Hematopoietic multipotent progenitor cell treated with erythropoietin and hydrocortisone succinate and interleukin-3 and kit ligand, for 8 days (in vitro differentiated cells): ENCODE data around the gene APOBEC3F.
"Not testable (repeated sequence)": the region's sequence is repeated elsewhere in the genome, so short reads cannot be mapped to it uniquely, and the experiment has no call there.

ENCODE experiments used
- DNase-seq: peaks from one replicate; pipeline ENCODE4 v3.0.0-alpha.2; 2015

APOBEC3F gene

GRCh38 chr22:39076155-39077025 lies 35.7 kb downstream of the APOBEC3F start:
- not testable (repeated sequence) for DNase-seq

DNA sequence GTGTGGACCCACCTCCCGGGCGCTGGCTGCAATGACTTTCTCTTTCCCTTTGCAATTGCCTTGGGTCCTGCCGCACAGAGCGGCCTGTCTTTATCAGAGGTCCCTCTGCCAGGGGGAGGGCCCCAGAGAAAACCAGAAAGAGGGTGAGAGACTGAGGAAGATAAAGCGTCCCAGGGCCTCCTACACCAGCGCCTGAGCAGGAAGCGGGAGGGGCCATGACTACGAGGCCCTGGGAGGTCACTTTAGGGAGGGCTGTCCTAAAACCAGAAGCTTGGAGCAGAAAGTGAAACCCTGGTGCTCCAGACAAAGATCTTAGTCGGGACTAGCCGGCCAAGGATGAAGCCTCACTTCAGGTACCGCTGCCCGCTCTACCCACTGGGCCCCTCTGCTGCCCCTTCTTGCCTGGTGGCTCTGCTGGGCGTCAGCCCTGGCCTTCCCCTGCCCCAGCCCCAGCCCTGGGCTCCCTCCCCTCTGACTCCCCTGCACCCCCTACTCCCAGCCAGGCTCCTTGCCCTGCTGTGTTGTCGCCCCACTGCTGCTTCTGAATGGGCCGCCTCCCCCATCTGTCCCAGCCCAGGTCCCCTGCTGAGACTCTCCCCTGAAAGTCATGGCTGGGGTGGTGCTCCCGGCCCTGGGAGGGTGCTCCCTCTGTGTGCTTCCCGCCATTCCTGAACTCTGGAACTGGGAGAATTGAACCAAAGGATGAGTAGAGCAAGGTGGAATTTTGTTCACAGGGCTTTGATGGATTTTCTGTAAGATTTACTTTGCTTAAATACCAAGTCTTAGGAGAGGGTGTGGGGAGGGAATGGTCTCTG lies 36.6 kb downstream of the APOBEC3F start, which contains the start of gene APOBEC3G:
APOBEC3G (plus strand) TSS at position 250 of the 815 bp plus-strand sequence; CDS start at position 337, 87 bp downstream.
- peak; percentile 93 for DNase-seq

- peak; percentile 10 for DNase-seq
These were observed 37.2 kb downstream of the APOBEC3F start for GRCh38 chr22:39077912-39078311.

DNA sequence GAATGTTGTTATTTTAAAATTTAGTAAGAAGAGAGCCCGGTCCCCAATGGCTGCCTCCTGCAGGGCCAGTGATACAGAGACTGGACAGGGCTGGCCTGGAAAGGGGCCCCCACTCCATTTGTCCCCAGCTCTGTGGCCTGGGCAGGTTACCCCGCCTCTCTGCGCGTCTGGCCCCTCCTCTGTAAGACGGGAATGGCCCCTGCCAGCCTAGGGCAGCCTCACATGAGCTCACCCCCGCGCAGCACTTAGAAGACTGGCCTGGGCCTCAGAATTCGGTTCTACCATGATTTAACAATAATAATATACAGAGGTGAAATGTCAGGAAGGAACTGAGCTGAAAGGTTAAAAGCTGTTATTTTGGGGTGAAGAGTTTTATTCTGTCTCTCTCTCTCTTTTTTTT lies 37.7 kb downstream of the APOBEC3F start:
- no peak for DNase-seq

GRCh38 chr22:39079054-39079637 lies 38.5 kb downstream of the APOBEC3F start:
- DNase-seq: not testable (repeated sequence)

DNA sequence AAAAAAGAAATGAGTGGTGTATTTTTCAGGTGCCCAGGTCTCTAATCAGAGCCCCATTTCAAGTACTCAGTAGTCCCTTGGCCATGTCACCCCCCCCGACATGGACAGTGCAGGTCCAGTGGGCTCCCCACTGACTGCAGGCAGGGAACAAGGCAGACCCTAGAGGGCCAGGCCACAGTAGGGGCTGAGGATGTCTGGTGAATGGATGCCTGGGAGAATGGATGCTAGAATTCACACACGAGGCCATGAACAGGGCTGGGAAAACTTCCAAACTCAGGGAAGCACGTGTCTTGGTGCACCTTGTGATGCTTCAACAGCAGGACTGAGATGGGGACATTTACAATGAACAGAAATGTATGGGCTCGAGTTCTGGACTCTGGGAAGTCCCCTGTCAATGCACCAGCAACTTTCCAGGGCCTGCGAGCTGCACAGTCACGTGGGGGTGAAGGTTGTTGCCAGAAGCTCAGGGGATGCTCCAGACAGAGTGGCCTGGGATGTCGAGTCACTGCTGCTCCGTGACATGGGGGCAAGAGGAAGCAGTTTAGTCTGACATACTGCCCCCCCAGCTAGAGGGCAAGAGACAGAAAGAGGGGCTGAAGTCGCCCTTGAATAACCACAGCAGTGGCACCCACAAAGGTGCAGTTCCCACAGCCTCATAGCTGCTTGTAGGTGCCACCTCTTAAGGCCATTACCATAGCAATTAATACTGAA lies 39.5 kb downstream of the APOBEC3F start:
- no peak for DNase-seq

DNA sequence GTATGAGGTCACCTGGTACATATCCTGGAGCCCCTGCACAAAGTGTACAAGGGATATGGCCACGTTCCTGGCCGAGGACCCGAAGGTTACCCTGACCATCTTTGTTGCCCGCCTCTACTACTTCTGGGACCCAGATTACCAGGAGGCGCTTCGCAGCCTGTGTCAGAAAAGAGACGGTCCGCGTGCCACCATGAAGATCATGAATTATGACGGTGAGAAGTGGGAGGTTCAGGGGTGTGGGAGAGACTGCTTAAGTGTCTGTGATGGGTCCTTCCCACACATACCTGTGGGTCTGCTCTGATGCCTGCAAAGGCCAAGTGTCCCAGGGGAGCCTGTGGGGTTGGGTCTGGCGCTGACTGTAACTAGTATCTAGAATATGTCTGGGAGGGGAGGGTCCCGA lies 40.4 kb downstream of the APOBEC3F start:
- no peak for DNase-seq

- no peak for DNase-seq
These were observed 40.9 kb downstream of the APOBEC3F start for GRCh38 chr22:39081598-39081997.

- DNase-seq: no peak
These were observed 42.8 kb downstream of the APOBEC3F start for GRCh38 chr22:39083212-39084165.

DNA sequence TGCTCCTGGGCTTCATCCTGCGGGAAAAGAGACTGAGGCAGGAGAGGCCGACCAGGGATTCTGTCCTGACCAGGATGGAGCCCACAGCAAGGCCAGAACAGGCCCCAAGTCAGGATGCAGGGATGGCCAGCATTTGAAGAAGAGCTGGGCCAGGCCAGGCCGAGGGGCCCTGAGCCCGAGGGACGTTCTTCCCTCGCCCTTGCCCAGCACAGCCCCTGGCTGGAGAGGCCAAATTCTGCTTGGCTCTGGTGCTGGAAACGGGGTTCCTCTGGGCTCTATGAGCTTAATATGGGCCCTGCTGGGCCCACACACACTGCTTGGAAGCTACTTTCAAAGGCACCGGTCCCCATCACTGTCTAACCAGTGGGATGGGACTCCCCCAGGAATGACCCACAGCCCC lies 44.0 kb downstream of the APOBEC3F start:
- DNase-seq: no peak

GRCh38 chr22:39087098-39087497 lies 46.4 kb downstream of the APOBEC3F start:
- no peak for DNase-seq

GRCh38 chr22:39087881-39088684 lies 47.4 kb downstream of the APOBEC3F start:
- no peak for DNase-seq

GRCh38 chr22:39088685-39089032 lies 48.0 kb downstream of the APOBEC3F start:
- DNase-seq: no peak

GRCh38 chr22:39089928-39090327 lies 49.3 kb downstream of the APOBEC3F start:
- DNase-seq: no peak

DNA sequence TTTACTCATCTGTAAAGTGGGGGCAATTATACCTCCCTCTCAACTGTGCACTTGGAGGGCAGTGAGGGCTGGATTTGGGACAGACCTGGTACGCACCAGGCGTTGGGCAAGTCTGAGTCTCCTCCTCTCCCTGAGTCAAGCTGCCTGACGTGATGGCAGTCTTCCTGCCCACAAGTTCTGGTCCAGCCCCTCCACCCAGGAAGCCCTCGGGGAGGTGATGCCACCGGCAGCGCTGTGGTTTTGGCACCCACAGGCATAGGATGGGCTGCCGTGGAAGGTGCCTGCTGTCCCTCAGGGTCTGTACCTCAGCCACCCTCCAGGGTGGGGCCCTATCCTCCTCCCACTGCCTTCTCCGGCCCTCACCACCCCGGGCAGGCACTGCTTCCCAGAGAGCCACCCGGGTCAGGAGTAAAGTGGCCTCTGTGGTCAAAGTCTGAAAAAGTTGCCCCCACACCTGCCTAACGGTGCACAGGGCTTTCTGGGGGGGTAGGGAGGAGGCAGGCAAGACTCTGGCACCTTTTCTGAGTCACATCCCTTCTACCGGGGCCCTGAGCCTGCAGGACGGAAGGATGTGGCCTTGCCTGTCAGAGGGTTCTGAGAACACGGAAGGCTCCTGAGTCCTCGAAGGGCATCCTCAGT lies 49.9 kb downstream of the APOBEC3F start:
- DNase-seq: no peak

DNA sequence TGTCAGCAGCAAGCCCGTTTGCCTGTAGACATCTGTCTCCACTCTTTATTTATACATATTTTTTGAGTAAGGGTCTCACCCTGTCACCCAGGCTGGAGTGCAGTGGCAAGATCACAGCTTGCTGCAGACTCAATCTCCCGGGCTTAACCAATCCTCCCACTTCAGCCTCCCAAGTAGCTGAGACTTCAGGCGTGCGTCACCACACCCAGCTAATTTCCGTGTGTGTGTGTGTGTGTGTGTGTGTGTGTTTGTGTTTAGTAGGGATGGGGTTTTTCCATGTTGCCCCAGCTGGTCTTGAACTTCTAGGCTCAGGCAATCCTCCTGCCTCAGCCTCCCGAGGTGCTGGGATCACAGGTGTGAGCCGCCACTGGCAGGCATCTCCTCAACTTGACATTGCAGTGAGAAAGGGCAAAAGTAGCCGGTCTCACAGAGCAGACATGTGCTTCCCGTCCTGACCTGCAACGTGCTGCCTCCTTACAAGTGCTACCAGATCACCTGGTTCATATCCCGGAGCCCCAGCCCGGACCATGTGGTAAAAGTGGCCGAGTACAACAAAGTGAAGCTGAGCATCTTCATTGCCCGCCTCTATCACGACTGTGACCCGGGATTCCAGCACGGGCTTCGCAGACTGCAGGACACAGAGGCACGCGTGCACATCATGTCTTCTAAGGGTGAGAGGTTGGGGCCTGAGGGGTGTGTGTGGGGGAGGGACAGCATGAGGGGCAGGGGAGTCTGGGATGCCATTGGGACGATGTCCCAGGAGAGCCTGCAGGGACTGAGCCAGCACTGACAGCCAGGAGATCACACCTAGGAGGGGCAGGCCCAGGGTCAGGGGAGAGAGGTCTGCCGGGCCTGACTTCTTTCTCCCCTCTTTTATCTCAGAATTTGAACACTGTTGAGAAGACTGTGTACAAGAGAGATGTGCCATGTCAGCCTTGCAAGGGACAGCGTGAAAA lies 50.7 kb downstream of the APOBEC3F start:
- no peak for DNase-seq

- DNase-seq: no peak
These were observed 51.6 kb downstream of the APOBEC3F start for GRCh38 chr22:39092111-39092862.

DNA sequence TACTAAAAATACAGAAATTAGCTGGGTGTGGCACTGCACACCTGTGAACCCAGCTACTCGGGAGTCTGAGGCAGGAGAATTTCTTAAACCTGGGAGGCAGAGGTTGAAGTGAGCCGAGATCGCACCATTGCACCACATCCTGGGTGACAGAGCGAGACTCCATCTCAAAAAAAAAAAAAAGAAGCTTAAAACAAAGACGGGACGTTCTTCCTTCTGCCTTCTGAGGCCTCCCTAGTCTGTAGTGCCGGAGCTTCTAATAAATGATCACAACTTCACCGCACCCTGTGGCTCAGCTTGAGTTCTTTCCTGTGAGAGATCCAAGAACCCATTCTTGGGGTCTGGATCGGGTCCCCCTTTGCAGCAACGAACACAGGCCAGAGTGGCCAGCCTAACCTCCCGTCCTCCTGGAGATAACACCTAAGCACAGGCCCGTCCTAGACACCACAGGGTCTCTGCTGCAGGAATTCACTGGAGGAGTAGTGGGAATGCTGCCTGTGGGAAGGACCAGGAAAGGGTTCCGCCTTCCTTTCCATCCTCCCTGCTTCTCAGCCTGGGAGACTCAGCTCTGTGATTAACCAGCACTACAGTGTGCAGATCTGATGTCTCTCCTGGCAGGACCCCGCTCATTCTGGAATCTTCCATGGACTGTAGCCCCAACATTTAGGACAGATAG lies 54.2 kb downstream of the APOBEC3F start:
- DNase-seq: no peak
